A549 (cell line): ENCODE data around the gene SLC2A5. TPM values are rescaled to one million over a fixed set of nuclear protein-coding genes. Genes with fewer than 3 reads are reported as not detected.

Source experiments
- ATAC-seq, 2 experiments: fragments of 200-7000 bp in 1 of 2; fragments of >200 bp in 1 of 2; cut with Nextera tagmentation in 1 of 2; cut with Tn5 transposase in 1 of 2; 3 replicates each; pipeline versions ENCODE4 v1.8.0 to v1.9.1; 2018 to 2020; ENCODE audit warnings: mild to moderate bottlenecking in 1 of 2, moderate library complexity in 1 of 2
- CTCF ChIA-PET: fragments of 300-600 bp; sonication (Branson Sonifier 250); formaldehyde crosslinking; extraction: SDS; loops from one replicate; lab custom pipeline; 2021; ENCODE audit warnings: antibody characterized with exemption, inconsistent platforms; lab: Yijun Ruan, JAX
- POLR2A ChIA-PET: fragments of 350-600 bp; formaldehyde crosslinking; extraction: SDS; loops from one replicate; lab custom pipeline; 2021; ENCODE audit warnings: antibody characterized with exemption, inconsistent platforms; lab: Yijun Ruan, JAX
- DNase-seq, 2 experiments: peaks; one replicate each; pipeline versions ENCODE4 v3.0.0 to v3.0.0-alpha.2; 2011 to 2016; ENCODE audit warnings: low read depth in 1 of 2, low spot score in 1 of 2
- FAIRE-seq: peaks from 2 replicates; lab custom pipeline; 2011; peaks lifted over from hg19 to GRCh38; lab: Jason Lieb, UNC
- H3K27ac ChIP-seq, 2 experiments: fragments of >200 bp; sonication (Bioruptor Twin); formaldehyde crosslinking; 3 replicates each; pipeline ENCODE4 v1.5.1; 2016 to 2017
- H3K4me1 ChIP-seq: fragments of >200 bp; sonication (Bioruptor Twin); formaldehyde crosslinking; 3 replicates; pipeline ENCODE4 v1.6.1; 2016
- H3K4me2 ChIP-seq: fragments of >200 bp; sonication (Bioruptor Twin); formaldehyde crosslinking; 3 replicates; pipeline ENCODE4 v1.6.1; 2016
- H3K4me3 ChIP-seq: fragments of >200 bp; sonication (Bioruptor Twin); formaldehyde crosslinking; 3 replicates; pipeline ENCODE4 v1.5.1; 2016
- H3K9me3 ChIP-seq: fragments of >200 bp; sonication (Bioruptor Twin); formaldehyde crosslinking; 3 replicates; pipeline ENCODE4 v1.6.1; 2016
- EP300 ChIP-seq, 2 experiments: fragments of >200 bp; sonication (Bioruptor Twin); formaldehyde crosslinking; IDR thresholded peaks; 2 replicates in 1 of 2; 3 replicates in 1 of 2; pipeline ENCODE4 v1.6.1; 2016 to 2017
- FOSL2 ChIP-seq, 2 experiments: fragments of 450-650 bp in 1 of 2; fragments of >200 bp in 1 of 2; sonication (Bioruptor Twin) in 1 of 2; formaldehyde crosslinking; IDR thresholded peaks; 2 replicates each; pipeline versions ENCODE4 v1.5.0 to v1.6.1; 2016 to 2020; ENCODE audit warnings: mild to moderate bottlenecking in 1 of 2, moderate library complexity in 1 of 2
- HES2 ChIP-seq: fragments of >200 bp; sonication (Bioruptor Twin); formaldehyde crosslinking; IDR thresholded peaks from 2 replicates; pipeline ENCODE4 v1.6.1; 2016
- MYC ChIP-seq: IDR thresholded peaks from 2 replicates; pipeline ENCODE4 v1.6.1; 2012; ENCODE audit warnings: mild to moderate bottlenecking, inconsistent platforms, low read length, improper control_type of control experiment, borderline replicate concordance
- NPAS2 ChIP-seq: fragments of 250-450 bp; sonication (Bioruptor Pico); IDR thresholded peaks from 2 replicates; pipeline ENCODE4 v1.8.0; 2022; ENCODE audit warnings: mild to moderate bottlenecking, moderate library complexity, borderline replicate concordance
- POLR2AphosphoS2 ChIP-seq: conservative IDR thresholded peaks from 2 replicates; pipeline ENCODE4 v1.6.1; 2012; ENCODE audit warnings: low read length, improper control_type of control experiment, inconsistent platforms
- RAD21 ChIP-seq, 2 experiments: fragments of >200 bp in 1 of 2; sonication (Bioruptor Twin) in 1 of 2; formaldehyde crosslinking in 1 of 2; IDR thresholded peaks in 1 of 2; conservative IDR thresholded peaks in 1 of 2; 2 replicates in 1 of 2; 3 replicates in 1 of 2; pipeline ENCODE4 v1.6.1; 2012 to 2018; ENCODE audit warnings: inconsistent platforms in 1 of 2
- RCOR1 ChIP-seq: fragments of 150-350 bp; IDR thresholded peaks from 2 replicates; pipeline ENCODE4 v1.6.1; 2014; ENCODE audit warnings: antibody characterized with exemption, low read length, low read depth
- REST ChIP-seq: fragments of 200-600 bp; sonication (generic); IDR thresholded peaks from 2 replicates; pipeline ENCODE4 v1.6.1; 2016; ENCODE audit warnings: antibody characterized with exemption, mild to moderate bottlenecking, moderate library complexity
- RFX5 ChIP-seq: fragments of 450-650 bp; IDR thresholded peaks from 2 replicates; pipeline ENCODE4 v1.7.1; 2014; ENCODE audit warnings: antibody characterized with exemption, mild to moderate bottlenecking, moderate library complexity
- RNF2 ChIP-seq: fragments of 200-600 bp; sonication (generic); IDR thresholded peaks from 2 replicates; pipeline ENCODE4 v1.6.1; 2016; ENCODE audit warnings: low read depth, mild to moderate bottlenecking, antibody characterized with exemption, moderate library complexity, borderline replicate concordance
- ZC3H11A ChIP-seq: fragments of 450-650 bp; IDR thresholded peaks from 2 replicates; pipeline ENCODE4 v1.6.1; 2014; ENCODE audit warnings: antibody characterized with exemption, mild to moderate bottlenecking
- ZSCAN20 ChIP-seq: fragments of 250-450 bp; sonication (Bioruptor Pico); IDR thresholded peaks from 2 replicates; pipeline ENCODE4 v1.8.0; 2022; ENCODE audit warnings: mild to moderate bottlenecking, moderate library complexity
- WGBS: methylation state at CpG from one replicate; pipeline ENCODE4 v1.1.6; 2017; ENCODE audit errors: missing lambda C conversion rate; 5-methylcytosine and 5-hydroxymethylcytosine counted together
- polyA plus RNA-seq, 4 experiments: library from polyadenylated mRNA; depleted of rRNA in 3 of 4; stranded (reverse); fragments of >200 nt; fragmentation: RNase III in 1 of 4; extraction: RNeasy Plus Mini Kit Qiagen cat#74134 plus additional on column Dnase treatment in 1 of 4; gene quantifications; 2 replicates in 3 of 4; 3 replicates in 1 of 4; pipeline ENCODE4 v1.2.3, GENCODE V29; 2011 to 2017

The SLC2A5 gene
- polyA plus RNA-seq, 2 of the 4 experiments (the other 2 are of a cell fraction), result 0.12 to 0.19 TPM

GRCh38 chr1:9009438-9010370 lies 59.7 kb downstream of the SLC2A5 start:
- peaks cover 3% of the 10 kb centered on the region; the same call in 1 of the 3 replicates for H3K4me1 ChIP-seq
- CTCF ChIA-PET, result interaction anchor here (1.1 to 3.6 kb wide), 4 partner anchors 90 to 93 kb away, joined by 3 to 17 read pairs (median 10); no protein-coding TSS in a partner anchor
- TF ChIP-seq MYC, result no peak
- TF ChIP-seq RAD21 (conservative IDR thresholded peaks at IDR 0.05 in 1 of 2, IDR thresholded peaks at IDR 0.05 in 1 of 2), result peak in 1 of 2 experiments; percentile 19; a peak in 1 of 5 replicates
- TF ChIP-seq, all 56 proteins: peak for 1
- 67% methylated on average over 18 of the region's 21 CpGs for WGBS
- FAIRE-seq, result no peak
- no peak overlapping the region for H3K4me3 ChIP-seq
- peak; percentile 20 to 56; a peak in 4 of 6 replicates for ATAC-seq
- POLR2A ChIA-PET, result no interaction called here
- H3K9me3 ChIP-seq, result no peaks in the 10 kb centered on the region
- no peak overlapping the region for H3K27ac ChIP-seq
- DNase-seq, result peak in 1 of 2 experiments; percentile 30
- no peak overlapping the region for H3K4me2 ChIP-seq

GRCh38 chr1:9008236-9008635 lies 61.2 kb downstream of the SLC2A5 start:
- WGBS, result 84% methylated on average over 10 of the region's 10 CpGs
- no peak overlapping the region for H3K4me3 ChIP-seq
- no peak for FAIRE-seq
- H3K27ac ChIP-seq, result no peak overlapping the region
- H3K4me2 ChIP-seq, result no peak overlapping the region
- no peak for ATAC-seq
- H3K4me1 ChIP-seq, result peaks cover 3% of the 10 kb centered on the region; the same call in 1 of the 3 replicates
- POLR2A ChIA-PET, result no interaction called here
- TF ChIP-seq ZSCAN20 (CRISPR knock-in tag), result no peak
- no peaks in the 10 kb centered on the region for H3K9me3 ChIP-seq
- CTCF ChIA-PET, result interaction anchor here (0.6 to 3.6 kb wide), 6 partner anchors 19 to 102 kb away, joined by 3 to 17 read pairs (median 4); no protein-coding TSS in a partner anchor
- DNase-seq, result no peak

GRCh38 chr1:9006956-9007615 lies 62.3 kb downstream of the SLC2A5 start:
- no peak for FAIRE-seq
- POLR2A ChIA-PET, result no interaction called here
- ATAC-seq, result no peak
- 87% methylated on average over 14 of the region's 19 CpGs for WGBS
- H3K9me3 ChIP-seq, result no peaks in the 10 kb centered on the region
- TF ChIP-seq HES2 (no peak), EP300 (IDR thresholded peaks at IDR 0.05) (no peak)
- TF ChIP-seq, all 56 proteins: peak for 0
- H3K4me1 ChIP-seq, result peaks cover 4% of the 10 kb centered on the region; the same call in 2 of the 3 replicates
- CTCF ChIA-PET, result interaction anchor here (2.1 to 4.9 kb wide), 3 partner anchors 19 to 89 kb away, joined by 14 to 71 read pairs (median 67); no protein-coding TSS in a partner anchor
- no peak overlapping the region for H3K4me2 ChIP-seq
- no peak overlapping the region for H3K27ac ChIP-seq
- H3K4me3 ChIP-seq, result no peak overlapping the region
- DNase-seq, result no peak

- ChIA-PET POLR2A (no interaction called here), CTCF (interaction anchor here (0.7 to 4.9 kb wide), 46 partner anchors 9 to 437 kb away, joined by 3 to 71 read pairs (median 6); partner anchors contain the start of gene SLC2A7)
- no peak overlapping the region for H3K27ac ChIP-seq
- DNase-seq (no peak), FAIRE-seq (no peak), ATAC-seq (no peak)
- H3K4me2 ChIP-seq, result peak overlapping the region; percentile 43; the same call in 1 of the 3 replicates
- TF ChIP-seq NPAS2 (no peak), REST (no peak), MYC (no peak), ZC3H11A (no peak), POLR2AphosphoS2 (no peak), RCOR1 (no peak), RNF2 (no peak), RFX5 (no peak), FOSL2 (IDR thresholded peaks at IDR 0.05) (no peak), FOSL2 (CRISPR knock-in tag; IDR thresholded peaks at IDR 0.05) (no peak)
- 39% methylated on average over 8 of the region's 8 CpGs for WGBS
- H3K9me3 ChIP-seq, result no peaks in the 10 kb centered on the region
- peaks cover 15% of the 10 kb centered on the region for H3K4me1 ChIP-seq
- H3K4me3 ChIP-seq, result no peak overlapping the region
Measured at GRCh38 chr1:9005395-9005708, 64.1 kb downstream of the SLC2A5 start.
